Retina (tissue), 1 donor: ENCODE results near the gene ILF3.

ENCODE experiments used
- DNase-seq: peaks from one replicate; pipeline ENCODE4 v3.0.0-alpha.2; 2016

Gene ILF3

GRCh38 chr19:10678813-10679212 lies 24.7 kb downstream of the ILF3 start:
- DNase-seq, result no peak

GRCh38 chr19:10679743-10680142 lies 25.6 kb downstream of the ILF3 start:
- DNase-seq, result no peak

GRCh38 chr19:10680545-10681135 lies 26.5 kb downstream of the ILF3 start:
- no peak for DNase-seq

- no peak for DNase-seq
Measured at GRCh38 chr19:10681658-10682057, 27.5 kb downstream of the ILF3 start.

- DNase-seq, result no peak
Measured at GRCh38 chr19:10682397-10683063, 28.4 kb downstream of the ILF3 start.

- DNase-seq, result no peak
Measured at GRCh38 chr19:10683064-10683426, 28.9 kb downstream of the ILF3 start.

- no peak for DNase-seq
Measured at GRCh38 chr19:10683582-10683981, 29.4 kb downstream of the ILF3 start.

- DNase-seq, result no peak
Measured at GRCh38 chr19:10685210-10685609, 31.1 kb downstream of the ILF3 start.

- no peak for DNase-seq
Measured at GRCh38 chr19:10686193-10686592, 32.0 kb downstream of the ILF3 start.

GRCh38 chr19:10686661-10687517 lies 32.7 kb downstream of the ILF3 start:
- DNase-seq, result no peak

GRCh38 chr19:10687518-10688288 lies 33.6 kb downstream of the ILF3 start:
- DNase-seq, result no peak

- no peak for DNase-seq
Measured at GRCh38 chr19:10688545-10689280, 34.6 kb downstream of the ILF3 start.

GRCh38 chr19:10690341-10690781 lies 36.2 kb downstream of the ILF3 start:
- no peak for DNase-seq

- no peak for DNase-seq
Measured at GRCh38 chr19:10691178-10691881, 37.2 kb downstream of the ILF3 start.

- DNase-seq, result no peak
Measured at GRCh38 chr19:10691883-10692282, 37.7 kb downstream of the ILF3 start.

- DNase-seq, result no peak
Measured at GRCh38 chr19:10692673-10693264, 38.6 kb downstream of the ILF3 start.

- no peak for DNase-seq
Measured at GRCh38 chr19:10694706-10695307, 40.7 kb downstream of the ILF3 start.

- DNase-seq, result peak; percentile 94
Measured at GRCh38 chr19:10695401-10696398, 41.6 kb downstream of the ILF3 start.

GRCh38 chr19:10699650-10700335 lies 45.6 kb downstream of the ILF3 start:
- DNase-seq, result peak; percentile 42
